HepG2 (cell line): ENCODE results near the gene DIS3L2. TPM values are rescaled to one million over a fixed set of nuclear protein-coding genes. Genes with fewer than 3 reads are reported as not detected.

Source experiments
- ATAC-seq: fragments of 200-7000 bp; cut with Tn5 transposase; 3 replicates; pipeline ENCODE4 v1.9.1; 2020; ENCODE audit warnings: mild to moderate bottlenecking, moderate library complexity
- BruUV-seq: library from RNA; stranded (reverse); fragments of 400-500 nt; replicated peaks from 2 replicates; lab custom pipeline; 2021; lab: Mats Ljungman, UMichigan
- CTCF ChIA-PET: fragments of 300-600 bp; formaldehyde crosslinking; extraction: SDS; loops from one replicate; lab custom pipeline; 2021; ENCODE audit warnings: low total read pairs, inconsistent platforms, low intra/inter-chr PET ratio; lab: Yijun Ruan, JAX
- POLR2A ChIA-PET: fragments of 350-600 bp; sonication (Branson Sonifier 250); formaldehyde crosslinking; loops from one replicate; lab custom pipeline; 2020; ENCODE audit warnings: antibody characterized with exemption, inconsistent platforms; lab: Yijun Ruan, JAX
- DNase-seq: peaks from one replicate; pipeline ENCODE4 v3.0.0-alpha.2; 2015; ENCODE audit warnings: low spot score
- FAIRE-seq: peaks from 3 replicates; lab custom pipeline; 2011; peaks lifted over from hg19 to GRCh38; lab: Jason Lieb, UNC
- H2AFZ ChIP-seq: one replicate; pipeline ENCODE4 v1.6.1; 2011; ENCODE audit warnings: low read length, inconsistent platforms
- H3K27ac ChIP-seq: fragments of 300-600 bp; 3 replicates; pipeline ENCODE4 v1.8.0; 2011; ENCODE audit warnings: mixed run types, mild to moderate bottlenecking, mixed read lengths, low read length, inconsistent platforms; ENCODE audit not compliant: insufficient read depth; ENCODE audit errors: extremely low read length
- H3K27me3 ChIP-seq, 2 experiments: fragments of 200-600 bp in 1 of 2; 2 replicates in 1 of 2; 3 replicates in 1 of 2; pipeline versions ENCODE4 v1.6.0 to v1.8.0; 2011; ENCODE audit warnings: low read length in 2 of 2, mild to moderate bottlenecking in 2 of 2, moderate library complexity in 2 of 2, inconsistent platforms in 1 of 2; ENCODE audit not compliant: insufficient read depth in 2 of 2, control insufficient read depth in 1 of 2
- H3K36me3 ChIP-seq, 2 experiments: fragments of 200-600 bp in 1 of 2; replicated peaks in 1 of 2; 2 replicates in 1 of 2; 3 replicates in 1 of 2; pipeline versions ENCODE4 v1.5.1 to v1.8.0; 2011; ENCODE audit warnings: low read length in 2 of 2, inconsistent platforms in 1 of 2; ENCODE audit not compliant: insufficient read depth in 2 of 2, control insufficient read depth in 1 of 2
- H3K4me1 ChIP-seq: 2 replicates; pipeline ENCODE4 v1.5.1; 2012; ENCODE audit warnings: low read length, inconsistent platforms; ENCODE audit not compliant: insufficient read depth
- H3K4me2 ChIP-seq: 2 replicates; pipeline ENCODE4 v1.6.0; 2011; ENCODE audit warnings: low read depth, low read length, inconsistent platforms
- H3K4me3 ChIP-seq, 3 experiments: fragments of 200-600 bp in 1 of 3; sonication (generic), shearing (Covaris generic) in 1 of 3; replicated peaks in 1 of 3; 2 replicates each; pipeline ENCODE4 v1.5.1; 2011 to 2016; ENCODE audit warnings: low read length in 3 of 3, inconsistent platforms in 2 of 3, low read depth in 2 of 3, mild to moderate bottlenecking in 2 of 3, control low read depth in 1 of 3, mixed read lengths in 1 of 3; ENCODE audit not compliant: insufficient read depth in 1 of 3
- H3K79me2 ChIP-seq: one replicate; pipeline ENCODE4 v1.6.1; 2011; ENCODE audit warnings: low read length, inconsistent platforms; ENCODE audit not compliant: insufficient read depth
- H3K9ac ChIP-seq: 2 replicates; pipeline ENCODE4 v1.6.0; 2011; ENCODE audit warnings: mild to moderate bottlenecking, low read depth, low read length, inconsistent platforms; ENCODE audit not compliant: insufficient read depth
- H3K9me3 ChIP-seq: 2 replicates; pipeline ENCODE4 v1.5.1; 2012; ENCODE audit warnings: mild to moderate bottlenecking, low read length
- H4K20me1 ChIP-seq: 2 replicates; pipeline ENCODE4 v1.6.0; 2011; ENCODE audit warnings: inconsistent platforms, mild to moderate bottlenecking, low read length, moderate library complexity; ENCODE audit not compliant: insufficient read depth
- ARID4A ChIP-seq: sonication (generic); formaldehyde crosslinking; IDR thresholded peaks from 2 replicates; pipeline ENCODE4 v1.5.0; 2020; ENCODE audit warnings: mild to moderate bottlenecking, missing genetic modification reagents, borderline replicate concordance
- DMAP1 ChIP-seq: IDR thresholded peaks from 2 replicates; pipeline ENCODE4 v1.6.1; 2016
- EEA1 ChIP-seq: sonication (generic); formaldehyde crosslinking; IDR thresholded peaks from 2 replicates; pipeline ENCODE4 v1.5.1; 2020; ENCODE audit warnings: mild to moderate bottlenecking, missing genetic modification reagents, borderline replicate concordance
- RXRB ChIP-seq: IDR thresholded peaks from 2 replicates; pipeline ENCODE4 v1.6.1; 2016; ENCODE audit warnings: borderline replicate concordance, missing genetic modification reagents, missing compliant biosample characterization
- ZNF543 ChIP-seq: sonication (generic); formaldehyde crosslinking; IDR thresholded peaks from 2 replicates; pipeline ENCODE4 v1.4.0; 2020; ENCODE audit warnings: mild to moderate bottlenecking, missing genetic modification reagents
- WGBS: methylation state at CpG from one replicate; pipeline ENCODE4 v1.1.6; 2017; ENCODE audit warnings: low lambda C conversion rate; 5-methylcytosine and 5-hydroxymethylcytosine counted together
- in situ Hi-C: cut with HindIII; loops from 2 replicates; pipeline ENCODE4 v1.10.0; 2017; ENCODE audit warnings: low pct_unique_long_range_greater_than_20kb; ENCODE audit not compliant: extremely low pct_ligation_motif_present
- intact Hi-C: fragments of 100-400 bp; cut with micrococcal nuclease; formaldehyde crosslinking; loops from one replicate; pipeline ENCODE4 v1.10.0; 2022; ENCODE audit not compliant: unreplicated experiment
- polyA plus RNA-seq, 8 experiments: library from polyadenylated mRNA; depleted of rRNA in 3 of 8; stranded (reverse) in 7 of 8; unstranded in 1 of 8; fragments of >200 nt; fragmentation: Illumina TruSeq in 4 of 8; extraction: Trizol in 4 of 8; gene quantifications; 2 replicates each; pipeline versions ENCODE4 v1.2.1 to v1.2.3, GENCODE V29; 2011 to 2016; ENCODE audit warnings: low read depth in 4 of 8, missing spikeins in 1 of 8, mixed read lengths in 1 of 8; ENCODE audit not compliant: insufficient read depth in 1 of 8
- total RNA-seq, 5 experiments: library from RNA; depleted of rRNA; stranded (reverse); fragments of >200 nt; fragmentation: Illumina TruSeq; extraction: Trizol; gene quantifications; 2 replicates each; pipeline ENCODE4 v1.2.3, GENCODE V29; 2016; ENCODE audit warnings: low read depth in 1 of 5
- TF ChIP-seq, protein P1 (sequence below): conservative IDR thresholded peaks from 2 replicates; pipeline ENCODE4 v1.6.1; 2018; ENCODE audit warnings: missing genetic modification reagents
- TF ChIP-seq, protein P2 (sequence below): sonication (generic); formaldehyde crosslinking; IDR thresholded peaks from 2 replicates; pipeline ENCODE4 v1.4.0; 2020; ENCODE audit warnings: low read depth, missing genetic modification reagents
- TF ChIP-seq, protein P3 (sequence below): sonication (generic); formaldehyde crosslinking; IDR thresholded peaks from 2 replicates; pipeline ENCODE4 v1.5.0; 2020; ENCODE audit warnings: mild to moderate bottlenecking, low read depth, missing genetic modification reagents, borderline replicate concordance

The DIS3L2 gene
- total and polyA plus RNA-seq, 2 of the 13 experiments (the other 11 are each of a cell fraction or from before 2014, with no cell fraction given) = 7.0 to 23.9 TPM

DNA sequence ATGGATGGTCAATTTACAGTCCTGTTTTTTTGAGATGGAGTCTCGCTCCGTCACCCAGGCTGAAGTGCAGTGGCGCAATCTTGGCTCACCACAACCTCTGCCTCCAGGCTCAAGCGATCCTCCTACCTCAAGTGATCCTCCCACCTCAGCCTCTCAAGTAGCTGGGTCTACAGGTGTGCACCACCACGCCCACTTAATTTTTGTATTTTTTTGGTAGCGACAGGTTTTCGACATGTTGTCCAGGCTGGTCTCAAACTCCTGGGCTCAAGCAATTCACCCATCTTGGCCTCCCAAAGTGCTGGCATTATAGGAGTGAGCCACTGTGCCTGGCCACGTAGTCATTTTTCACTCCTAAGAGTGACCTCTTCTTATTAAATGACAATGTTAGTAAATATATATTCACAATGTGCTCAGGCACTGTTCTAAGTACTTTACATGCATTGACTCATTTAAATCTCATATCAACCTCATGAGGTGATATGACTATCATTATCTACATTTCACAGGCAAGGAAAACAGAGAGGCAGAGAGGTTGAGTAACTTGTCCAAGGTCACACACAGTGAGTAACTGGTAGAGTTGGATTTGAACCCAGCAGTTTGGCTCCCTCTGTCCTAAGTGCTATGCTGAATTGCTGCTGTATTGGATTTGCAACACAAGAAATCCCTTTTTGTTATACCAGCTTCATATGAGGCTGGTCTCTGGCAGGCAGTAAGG lies 5.6 kb upstream of the DIS3L2 start (continued):
- TF ChIP-seq, protein P1, sequence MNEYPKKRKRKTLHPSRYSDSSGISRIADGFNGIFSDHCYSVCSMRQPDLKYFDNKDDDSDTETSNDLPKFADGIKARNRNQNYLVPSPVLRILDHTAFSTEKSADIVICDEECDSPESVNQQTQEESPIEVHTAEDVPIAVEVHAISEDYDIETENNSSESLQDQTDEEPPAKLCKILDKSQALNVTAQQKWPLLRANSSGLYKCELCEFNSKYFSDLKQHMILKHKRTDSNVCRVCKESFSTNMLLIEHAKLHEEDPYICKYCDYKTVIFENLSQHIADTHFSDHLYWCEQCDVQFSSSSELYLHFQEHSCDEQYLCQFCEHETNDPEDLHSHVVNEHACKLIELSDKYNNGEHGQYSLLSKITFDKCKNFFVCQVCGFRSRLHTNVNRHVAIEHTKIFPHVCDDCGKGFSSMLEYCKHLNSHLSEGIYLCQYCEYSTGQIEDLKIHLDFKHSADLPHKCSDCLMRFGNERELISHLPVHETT (CRISPR knock-in tag) = no peak

DNA sequence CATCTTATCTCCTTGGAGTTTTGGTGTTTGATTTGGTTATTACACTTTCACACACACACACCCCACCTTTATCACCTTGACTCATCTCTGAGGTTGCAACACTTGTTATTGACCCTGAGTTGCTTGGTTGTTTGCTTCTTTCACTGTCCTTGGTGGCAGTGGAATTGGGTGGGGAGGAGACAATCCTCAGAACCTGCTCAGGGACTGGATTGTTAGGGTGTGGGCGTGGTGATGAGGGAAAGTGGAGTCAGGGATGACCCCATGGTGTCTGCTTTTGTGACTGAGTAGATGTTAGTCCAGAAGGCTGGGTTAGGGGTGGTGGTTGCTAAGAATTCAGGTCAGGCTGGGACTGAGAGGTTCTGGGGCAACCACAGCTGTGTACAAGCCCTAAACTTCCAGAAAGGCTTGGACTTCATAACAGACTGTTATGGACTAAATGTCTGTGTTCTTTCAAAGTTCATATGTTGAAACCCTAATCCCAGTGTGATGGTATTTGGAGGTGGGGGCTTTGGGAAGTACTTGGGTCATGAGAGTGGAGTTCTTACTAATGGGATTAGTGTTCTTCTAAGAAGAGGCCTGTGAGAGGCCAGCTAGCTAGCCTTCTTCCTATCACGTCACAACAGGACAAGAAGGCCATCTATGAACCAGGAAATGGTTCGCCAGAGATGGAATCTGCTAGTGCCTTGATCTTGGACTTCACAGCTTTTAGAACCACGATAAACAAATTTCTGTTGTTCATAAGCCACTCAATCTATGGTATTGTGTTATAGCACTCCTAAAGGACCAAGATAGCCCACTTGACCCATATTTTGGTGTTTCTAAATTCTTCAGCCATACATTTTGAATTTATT lies 3.4 kb upstream of the DIS3L2 start:
- DNase-seq (peak; percentile 62), ATAC-seq (peak; percentile 47), FAIRE-seq (peak; percentile 70)
- in situ Hi-C loops = no loop called here
- H3K27ac ChIP-seq = peak overlapping the region; percentile 57
- WGBS = 18% methylated on average over 4 of the region's 4 CpGs
- peak overlapping the region; percentile 63 for H3K4me2 ChIP-seq
- ChIA-PET CTCF (no interaction called here), POLR2A (no interaction called here)
- H3K79me2 ChIP-seq = peaks cover 11% of the 10 kb centered on the region
- no peaks in the 10 kb centered on the region for H3K9me3 ChIP-seq
- no peak overlapping the region; the same call in 1 of the 2 replicates for H3K9ac ChIP-seq
- BruUV-seq = no TSS peak
- intact Hi-C loops = no loop called here
- H3K27me3 ChIP-seq = 0 out of 5 replicates have a peak, but pooled peaks cover 0 to 4% of the 10 kb centered on the region in 2 experiments
- peaks cover 47% of the 10 kb centered on the region for H3K4me1 ChIP-seq
- H4K20me1 ChIP-seq = no peaks in the 10 kb centered on the region
- H3K36me3 ChIP-seq = no peaks in the 10 kb centered on the region
- H3K4me3 ChIP-seq = peak overlapping the region in 1 of 3 experiments; percentile 6; a peak in 2 of 6 replicates
- peak overlapping the region; percentile 31 for H2AFZ ChIP-seq
- TF ChIP-seq EEA1 (CRISPR knock-in tag) (no peak), RXRB (CRISPR knock-in tag) (no peak), ARID4A (CRISPR knock-in tag) (no peak; the same call in 1 of the 2 replicates), DMAP1 (CRISPR knock-in tag) (no peak), ZNF543 (CRISPR knock-in tag) (no peak)
- TF ChIP-seq, protein P2, sequence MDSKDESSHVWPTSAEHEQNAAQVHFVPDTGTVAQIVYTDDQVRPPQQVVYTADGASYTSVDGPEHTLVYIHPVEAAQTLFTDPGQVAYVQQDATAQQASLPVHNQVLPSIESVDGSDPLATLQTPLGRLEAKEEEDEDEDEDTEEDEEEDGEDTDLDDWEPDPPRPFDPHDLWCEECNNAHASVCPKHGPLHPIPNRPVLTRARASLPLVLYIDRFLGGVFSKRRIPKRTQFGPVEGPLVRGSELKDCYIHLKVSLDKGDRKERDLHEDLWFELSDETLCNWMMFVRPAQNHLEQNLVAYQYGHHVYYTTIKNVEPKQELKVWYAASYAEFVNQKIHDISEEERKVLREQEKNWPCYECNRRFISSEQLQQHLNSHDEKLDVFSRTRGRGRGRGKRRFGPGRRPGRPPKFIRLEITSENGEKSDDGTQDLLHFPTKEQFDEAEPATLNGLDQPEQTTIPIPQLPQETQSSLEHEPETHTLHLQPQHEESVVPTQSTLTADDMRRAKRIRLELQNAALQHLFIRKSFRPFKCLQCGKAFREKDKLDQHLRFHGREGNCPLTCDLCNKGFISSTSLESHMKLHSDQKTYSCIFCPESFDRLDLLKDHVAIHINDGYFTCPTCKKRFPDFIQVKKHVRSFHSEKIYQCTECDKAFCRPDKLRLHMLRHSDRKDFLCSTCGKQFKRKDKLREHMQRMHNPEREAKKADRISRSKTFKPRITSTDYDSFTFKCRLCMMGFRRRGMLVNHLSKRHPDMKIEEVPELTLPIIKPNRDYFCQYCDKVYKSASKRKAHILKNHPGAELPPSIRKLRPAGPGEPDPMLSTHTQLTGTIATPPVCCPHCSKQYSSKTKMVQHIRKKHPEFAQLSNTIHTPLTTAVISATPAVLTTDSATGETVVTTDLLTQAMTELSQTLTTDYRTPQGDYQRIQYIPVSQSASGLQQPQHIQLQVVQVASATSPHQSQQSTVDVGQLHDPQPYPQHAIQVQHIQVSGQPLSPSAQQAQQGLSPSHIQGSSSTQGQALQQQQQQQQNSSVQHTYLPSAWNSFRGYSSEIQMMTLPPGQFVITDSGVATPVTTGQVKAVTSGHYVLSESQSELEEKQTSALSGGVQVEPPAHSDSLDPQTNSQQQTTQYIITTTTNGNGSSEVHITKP (CRISPR knock-in tag) = no peak
- TF ChIP-seq, protein P3, sequence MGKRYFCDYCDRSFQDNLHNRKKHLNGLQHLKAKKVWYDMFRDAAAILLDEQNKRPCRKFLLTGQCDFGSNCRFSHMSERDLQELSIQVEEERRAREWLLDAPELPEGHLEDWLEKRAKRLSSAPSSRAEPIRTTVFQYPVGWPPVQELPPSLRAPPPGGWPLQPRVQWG (CRISPR knock-in tag) = no peak
